ENCODE measurements around the gene AHCTF1. TPM values are rescaled to one million over a fixed set of nuclear protein-coding genes. Genes with fewer than 3 reads are reported as not detected.

AHCTF1 gene
- total RNA-seq, 6 experiments from 2014 or later = 10.3 to 23.4 (median 14.9) TPM

DNA sequence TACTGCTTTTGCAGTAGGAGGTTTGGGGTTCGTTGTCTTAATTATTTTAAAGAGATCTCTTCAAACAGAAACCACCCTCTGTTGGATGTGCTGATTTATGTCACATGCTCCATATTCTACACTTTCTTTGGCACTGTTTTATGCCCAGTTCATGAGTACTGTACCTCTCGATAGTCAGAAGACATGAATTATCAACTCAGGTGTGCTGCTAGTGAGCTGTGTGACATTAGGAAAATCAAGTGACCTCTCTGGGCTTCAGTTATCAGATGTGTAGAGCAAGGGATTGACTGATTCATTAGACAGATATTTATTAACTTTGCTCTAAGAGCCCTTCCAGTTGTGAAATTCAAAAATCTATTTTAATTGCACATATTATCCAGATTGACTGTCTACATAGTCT is 2.1 kb upstream of the AHCTF1 start:
- Histone ChIP-seq H3K27me3 (no peaks in the 10 kb centered on the region), H3K4me3 (no peak overlapping the region), H3K36me3 (peaks cover 0 to 2% (median 0%) of the 10 kb centered on the region in 4 donors), H3K9me3 (no peaks in the 10 kb centered on the region), H3K4me1 (peaks cover 0 to 10% (median 4%) of the 10 kb centered on the region in 4 donors), H3K27ac (no peak overlapping the region)
- intact Hi-C loops (cut with DNase I) = no loop called here
- ATAC-seq (no peak), DNase-seq (no peak)
- TF ChIP-seq POLR2A (IDR thresholded peaks at IDR 0.05) (no peak), CTCF (IDR thresholded peaks at IDR 0.05) (no peak)
- 58% methylated on average over 2 of the region's 2 CpGs for WGBS (ENCODE audit: insufficient coverage, low coverage, low lambda C conversion rate, missing lambda C conversion rate)

- Histone ChIP-seq H3K27me3 (no peaks in the 10 kb centered on the region), H3K27ac (peak overlapping the region in 2 of 3 donors; percentile 91 to 92), H3K9me3 (no peaks in the 10 kb centered on the region), H3K4me1 (peaks cover 0 to 12% (median 5%) of the 10 kb centered on the region in 4 donors), H3K36me3 (peaks cover 0 to 2% (median 0%) of the 10 kb centered on the region in 4 donors), H3K4me3 (peak overlapping the region; percentile 87 to 100 (median 99))
- WGBS (ENCODE audit: insufficient coverage, low coverage, low lambda C conversion rate, missing lambda C conversion rate) = 8% methylated on average over 8 of the region's 8 CpGs
- intact Hi-C loops (cut with DNase I) = no loop called here
- ATAC-seq (no peak), DNase-seq (no peak)
- no peak for TF ChIP-seq CTCF (IDR thresholded peaks at IDR 0.05)
- TF ChIP-seq POLR2A (IDR thresholded peaks at IDR 0.05) = no peak
Measured at GRCh38 chr1:246932366-246932700, 585 bp upstream of the AHCTF1 start.

DNA sequence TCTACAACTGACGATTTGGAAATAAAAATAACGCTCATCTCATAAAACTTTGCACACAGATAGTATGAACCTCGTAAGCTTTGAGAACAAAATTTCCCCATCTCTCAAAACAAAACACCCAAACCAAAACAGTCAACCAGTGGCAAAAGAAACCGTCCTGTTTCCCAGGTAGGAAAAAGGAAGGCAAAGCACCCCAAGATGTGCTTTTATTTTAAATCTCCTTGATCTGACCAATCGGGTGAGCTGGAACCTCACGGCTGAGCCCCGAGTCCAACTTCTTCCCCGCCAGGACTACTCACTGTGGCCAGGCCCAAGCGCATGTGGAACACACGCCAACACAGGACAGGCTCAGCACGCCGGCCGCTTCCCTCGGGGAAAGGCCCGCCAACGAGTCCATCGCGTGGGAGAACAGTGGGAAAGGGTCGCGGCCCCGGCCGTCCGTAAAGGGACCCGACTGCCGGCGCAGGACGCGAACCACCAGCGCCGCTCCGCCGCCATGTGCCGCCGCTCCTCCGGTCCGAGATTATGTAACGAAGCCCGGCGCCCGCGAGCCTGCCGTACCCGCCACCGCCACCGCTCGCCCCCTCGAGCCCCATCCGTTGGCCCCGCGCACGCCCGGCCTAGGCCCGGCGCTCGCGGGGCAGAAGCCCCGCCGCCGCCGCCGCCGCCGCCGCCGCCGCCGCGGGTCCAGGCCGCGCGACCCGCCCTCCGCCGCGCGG is 759 bp downstream of the AHCTF1 start:
- Histone ChIP-seq H3K4me1 (peaks cover 0 to 12% (median 5%) of the 10 kb centered on the region in 4 donors), H3K4me3 (peak overlapping the region; percentile 87 to 100 (median 99)), H3K36me3 (peaks cover 0 to 2% (median 0%) of the 10 kb centered on the region in 4 donors), H3K9me3 (no peaks in the 10 kb centered on the region), H3K27me3 (no peaks in the 10 kb centered on the region), H3K27ac (peak overlapping the region; percentile 67 to 92 (median 78))
- 2% methylated on average over 10 of the region's 76 CpGs for WGBS (ENCODE audit: insufficient coverage, low coverage, low lambda C conversion rate, missing lambda C conversion rate)
- DNase-seq = peak; percentile 59 to 74 (median 65)
- peak in 1 of 4 donors; percentile 5 for TF ChIP-seq CTCF (IDR thresholded peaks at IDR 0.05)
- TF ChIP-seq POLR2A (IDR thresholded peaks at IDR 0.05) = no peak
- intact Hi-C loops (cut with DNase I) = no loop called here
- peak; percentile 24 to 39 (median 32) for ATAC-seq

DNA sequence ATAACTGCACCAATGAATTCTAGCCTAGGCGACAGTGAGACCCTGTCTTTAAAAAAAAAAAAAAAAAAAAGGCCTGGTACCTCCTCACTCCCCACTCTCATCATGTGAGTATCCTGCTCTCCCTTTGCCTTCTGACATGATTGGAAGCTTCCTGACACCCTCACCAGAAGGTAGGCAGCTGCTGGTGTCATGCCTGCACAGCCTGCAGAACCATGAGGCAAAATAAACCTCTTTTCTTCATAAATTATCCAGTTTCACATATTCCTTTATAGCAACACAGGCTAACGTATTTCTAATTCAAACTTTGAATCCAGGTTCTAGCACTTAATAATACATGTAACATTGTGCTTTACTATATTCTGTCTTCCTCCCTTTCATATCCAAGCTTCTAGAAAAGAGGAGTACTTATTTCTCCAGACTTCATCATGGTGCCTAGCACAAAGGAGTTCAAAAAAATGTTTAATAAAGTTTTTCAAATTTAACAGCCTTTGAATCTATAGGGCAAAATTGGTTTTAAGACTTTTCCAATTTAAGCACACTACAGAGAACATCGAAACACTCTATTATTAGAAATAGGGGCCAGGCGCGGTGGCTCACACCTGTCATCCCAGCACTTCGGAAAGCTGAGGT is 5.6 kb downstream of the AHCTF1 start:
- Histone ChIP-seq H3K4me1 (peaks cover 0 to 26% (median 6%) of the 10 kb centered on the region in 4 donors), H3K27me3 (no peaks in the 10 kb centered on the region), H3K9me3 (no peaks in the 10 kb centered on the region), H3K4me3 (no peak overlapping the region), H3K36me3 (peaks cover 0 to 2% (median 0%) of the 10 kb centered on the region in 4 donors), H3K27ac (no peak overlapping the region)
- ATAC-seq = no peak
- TF ChIP-seq CTCF (IDR thresholded peaks at IDR 0.05) = no peak
- TF ChIP-seq POLR2A (IDR thresholded peaks at IDR 0.05) = no peak
- intact Hi-C loops (cut with DNase I) = no loop called here
- WGBS (ENCODE audit: insufficient coverage, low coverage, low lambda C conversion rate, missing lambda C conversion rate) = 98% methylated on average over 4 of the region's 6 CpGs
- DNase-seq = no peak

Measured in right lobe of liver (tissue), 6 donors.